ENCODE data around the gene ZSCAN10.

ZSCAN10 gene

DNA sequence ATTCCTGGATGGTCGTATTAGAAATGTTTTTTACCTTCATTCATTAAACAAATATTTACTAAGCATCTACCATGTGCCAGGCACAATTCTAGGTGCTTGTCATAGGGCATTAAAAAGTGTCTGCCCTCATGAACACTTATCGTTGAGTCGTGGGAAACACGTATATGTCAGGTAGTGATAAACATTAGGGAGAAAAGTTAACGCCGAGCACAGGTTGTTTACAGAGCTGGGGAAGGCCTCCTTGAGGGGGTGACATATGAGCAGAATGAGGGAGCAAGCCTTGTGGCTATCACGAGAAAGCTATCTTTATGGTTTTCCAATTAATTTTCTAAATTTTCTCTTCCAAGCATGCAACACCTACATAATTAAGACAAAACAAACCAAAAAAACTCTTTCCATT lies 34.8 kb upstream of the ZSCAN10 start:
- DNase-seq = no peak

- DNase-seq = no peak
Measured at GRCh38 chr16:3131755-3132377, 32.8 kb upstream of the ZSCAN10 start.

- DNase-seq = peak; percentile 87
Measured at GRCh38 chr16:3129137-3130131, 30.3 kb upstream of the ZSCAN10 start.

DNA sequence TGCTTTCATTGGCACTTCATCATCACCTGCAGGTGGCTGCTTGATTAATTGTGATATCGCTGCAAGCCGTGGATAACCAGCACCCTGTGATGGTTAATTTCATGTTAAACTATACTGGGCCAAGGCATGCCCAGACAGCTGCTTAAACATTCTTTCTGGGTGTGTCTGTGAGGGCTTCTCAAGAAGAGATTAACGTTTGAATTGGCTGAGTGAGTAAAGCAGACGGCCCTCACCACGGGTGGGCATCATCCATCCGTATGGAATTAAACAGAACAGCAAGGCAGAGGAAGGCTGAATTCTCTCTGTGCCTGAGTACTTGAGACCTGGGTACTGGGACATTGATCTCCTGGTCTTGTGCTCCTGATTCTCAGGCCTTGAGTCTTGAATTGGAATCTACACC lies 28.7 kb upstream of the ZSCAN10 start:
- no peak for DNase-seq

- DNase-seq = peak; percentile 95
Measured at GRCh38 chr16:3123986-3124886, 25.1 kb upstream of the ZSCAN10 start.

DNA sequence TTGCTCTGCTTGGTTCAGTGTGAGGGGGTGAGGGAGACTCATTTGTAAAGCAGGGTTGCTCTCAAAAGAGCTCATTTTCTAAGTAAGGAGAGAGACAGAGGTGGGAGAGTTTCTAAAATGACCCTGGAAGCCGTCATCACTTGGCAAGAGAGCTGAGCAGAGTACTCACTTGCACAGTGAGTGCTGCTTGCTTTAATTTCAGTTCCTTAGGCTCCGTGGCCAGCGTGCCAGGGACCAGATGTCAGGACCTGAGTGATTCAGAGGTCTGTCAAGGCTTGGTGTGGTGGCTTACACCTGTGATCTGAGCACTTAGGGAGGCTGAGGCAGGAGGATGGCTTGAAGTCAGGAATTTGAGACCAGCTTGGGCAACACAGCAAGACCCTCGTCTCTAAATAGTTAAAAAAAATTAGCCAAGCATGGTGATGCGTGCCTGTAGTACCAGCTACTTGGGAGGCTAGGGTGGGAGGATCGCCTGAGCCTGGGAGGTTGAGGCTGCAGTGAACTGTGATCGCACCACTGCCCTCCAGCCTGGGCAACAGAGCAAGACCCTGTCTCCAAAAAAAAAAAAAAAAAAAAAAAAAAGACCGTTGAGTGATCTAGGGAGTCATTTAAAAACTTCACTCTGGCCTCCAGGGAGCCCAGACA lies 24.0 kb upstream of the ZSCAN10 start:
- no peak for DNase-seq

GRCh38 chr16:3121851-3122467 lies 22.9 kb upstream of the ZSCAN10 start:
- DNase-seq = no peak

GRCh38 chr16:3120435-3120834 lies 21.3 kb upstream of the ZSCAN10 start:
- DNase-seq = no peak

DNA sequence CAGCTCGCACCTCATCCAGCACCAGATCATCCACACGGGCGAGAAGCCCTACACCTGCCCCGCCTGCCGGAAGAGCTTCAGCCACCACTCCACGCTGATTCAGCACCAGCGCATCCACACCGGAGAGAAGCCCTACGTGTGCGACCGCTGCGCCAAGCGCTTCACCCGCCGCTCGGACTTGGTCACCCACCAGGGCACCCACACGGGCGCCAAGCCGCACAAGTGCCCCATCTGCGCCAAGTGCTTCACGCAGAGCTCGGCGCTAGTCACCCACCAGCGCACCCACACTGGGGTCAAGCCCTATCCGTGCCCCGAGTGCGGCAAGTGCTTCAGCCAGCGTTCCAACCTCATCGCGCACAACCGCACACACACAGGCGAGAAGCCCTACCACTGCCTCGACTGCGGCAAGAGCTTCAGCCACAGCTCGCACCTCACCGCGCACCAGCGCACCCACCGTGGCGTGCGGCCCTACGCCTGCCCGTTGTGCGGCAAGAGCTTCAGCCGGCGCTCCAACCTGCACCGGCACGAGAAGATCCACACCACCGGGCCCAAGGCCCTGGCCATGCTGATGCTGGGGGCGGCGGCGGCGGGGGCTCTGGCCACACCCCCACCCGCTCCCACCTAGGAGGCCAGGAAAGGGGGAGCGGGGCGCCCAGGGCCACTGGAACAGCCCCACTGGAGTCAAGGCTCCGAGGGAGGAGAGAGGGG lies 20.8 kb upstream of the ZSCAN10 start:
- DNase-seq = no peak

- DNase-seq = no peak
Measured at GRCh38 chr16:3119286-3119685, 20.2 kb upstream of the ZSCAN10 start.

DNA sequence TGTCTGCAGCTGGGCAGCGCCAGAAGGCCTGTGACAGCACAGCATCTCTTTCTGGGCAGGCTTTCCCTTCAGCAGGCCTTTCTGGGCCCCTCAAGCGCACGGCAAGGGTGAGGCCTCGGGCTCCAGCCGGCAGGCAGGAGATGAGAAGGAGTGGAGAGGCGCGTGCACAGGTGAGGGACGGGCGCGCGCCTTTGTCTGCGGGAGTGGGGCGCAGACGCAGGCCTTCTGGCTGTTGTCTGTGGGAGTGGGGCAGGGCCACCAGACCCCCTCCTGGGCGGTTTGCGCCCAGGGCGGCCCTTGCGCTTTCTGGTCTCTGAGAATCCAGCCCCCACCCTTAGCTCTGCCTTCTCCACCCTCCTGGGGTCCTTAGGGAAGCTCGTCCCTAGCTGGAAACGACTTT lies 19.8 kb upstream of the ZSCAN10 start:
- DNase-seq = no peak

DNA sequence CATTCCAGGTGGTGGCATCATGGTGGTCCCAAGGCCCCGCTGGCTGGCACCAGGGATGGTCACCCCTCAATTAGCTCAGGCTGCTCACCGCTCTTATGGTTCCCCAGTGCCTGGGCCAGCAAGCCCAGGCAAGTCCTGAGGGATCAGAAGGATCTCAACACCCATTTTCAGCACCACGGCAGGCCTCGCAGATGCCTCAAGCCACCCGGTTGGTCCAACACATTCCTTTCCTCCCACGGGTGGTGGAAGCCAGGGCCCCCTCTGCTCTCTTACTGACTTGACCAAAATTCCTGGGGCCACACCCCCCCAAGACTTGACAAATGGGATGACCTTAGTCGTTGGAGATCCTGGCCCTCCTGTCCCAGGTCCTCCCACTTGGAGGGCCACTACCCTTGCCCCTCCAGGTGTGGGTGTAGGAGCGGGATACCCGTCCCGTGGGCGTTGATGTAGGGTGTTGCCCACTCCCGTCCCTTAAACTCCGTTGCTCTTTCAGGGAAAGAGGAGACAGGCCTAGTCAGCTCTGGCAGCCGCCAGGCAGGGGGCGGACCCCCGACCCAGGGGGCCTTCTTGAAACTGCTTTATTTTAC lies 19.2 kb upstream of the ZSCAN10 start:
- DNase-seq = no peak

DNA sequence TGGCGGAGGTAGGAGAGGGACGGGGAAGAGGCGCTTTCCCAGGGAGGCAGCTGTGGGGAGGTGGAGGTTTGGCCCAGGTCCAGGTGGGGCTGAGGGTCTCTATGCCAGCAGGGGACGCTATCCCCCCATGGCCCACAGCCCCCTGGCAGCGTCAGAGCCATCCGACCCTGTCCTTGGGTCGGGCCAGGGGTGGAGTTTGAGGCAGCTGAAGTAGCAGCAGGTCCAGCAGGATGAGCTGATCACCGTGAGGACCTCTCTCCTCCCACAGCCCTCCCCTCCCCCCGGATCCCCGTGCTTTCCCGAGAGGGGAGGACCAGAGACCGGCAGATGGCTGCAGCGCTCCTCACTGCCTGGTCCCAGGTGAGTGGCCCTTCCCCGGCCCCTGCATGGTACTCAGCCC lies 16.5 kb upstream of the ZSCAN10 start:
- no peak for DNase-seq

- DNase-seq = no peak
Measured at GRCh38 chr16:3115003-3115402, 15.9 kb upstream of the ZSCAN10 start.

- no peak for DNase-seq
Measured at GRCh38 chr16:3113765-3114479, 14.8 kb upstream of the ZSCAN10 start.

DNA sequence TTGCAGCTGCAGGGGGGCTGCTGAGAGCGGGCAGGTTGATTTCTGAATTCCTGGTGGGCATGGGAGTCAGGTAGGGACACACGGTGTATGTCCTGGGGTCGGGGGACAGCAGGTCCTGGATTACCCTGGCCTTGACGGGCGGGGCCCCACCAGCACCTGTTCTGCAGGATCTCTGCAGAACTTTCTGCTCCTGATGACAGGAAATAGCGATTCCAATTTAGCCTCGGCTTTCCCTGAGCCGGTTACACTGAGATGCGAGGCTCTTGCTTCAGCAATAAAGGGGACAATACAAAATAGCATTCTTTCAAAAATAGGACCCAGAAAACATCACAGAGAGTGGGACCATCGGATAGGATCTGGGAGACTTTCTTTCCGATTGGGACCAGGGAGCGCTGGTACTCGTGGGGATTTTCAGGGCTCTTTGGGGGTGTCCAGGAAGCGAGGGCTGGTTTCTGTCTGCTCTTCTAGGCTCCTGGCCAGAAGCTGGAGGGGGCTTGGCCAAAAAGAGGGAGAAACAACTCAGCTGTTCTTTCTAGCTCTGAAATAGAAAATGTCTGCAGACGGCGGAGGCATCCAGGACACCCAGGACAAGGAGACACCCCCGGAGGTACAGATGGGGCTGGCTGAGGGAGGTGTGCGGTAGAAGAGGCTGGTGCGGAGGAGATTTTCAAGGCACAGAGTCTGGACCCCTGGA lies 13.9 kb upstream of the ZSCAN10 start:
- DNase-seq = no peak

DNA sequence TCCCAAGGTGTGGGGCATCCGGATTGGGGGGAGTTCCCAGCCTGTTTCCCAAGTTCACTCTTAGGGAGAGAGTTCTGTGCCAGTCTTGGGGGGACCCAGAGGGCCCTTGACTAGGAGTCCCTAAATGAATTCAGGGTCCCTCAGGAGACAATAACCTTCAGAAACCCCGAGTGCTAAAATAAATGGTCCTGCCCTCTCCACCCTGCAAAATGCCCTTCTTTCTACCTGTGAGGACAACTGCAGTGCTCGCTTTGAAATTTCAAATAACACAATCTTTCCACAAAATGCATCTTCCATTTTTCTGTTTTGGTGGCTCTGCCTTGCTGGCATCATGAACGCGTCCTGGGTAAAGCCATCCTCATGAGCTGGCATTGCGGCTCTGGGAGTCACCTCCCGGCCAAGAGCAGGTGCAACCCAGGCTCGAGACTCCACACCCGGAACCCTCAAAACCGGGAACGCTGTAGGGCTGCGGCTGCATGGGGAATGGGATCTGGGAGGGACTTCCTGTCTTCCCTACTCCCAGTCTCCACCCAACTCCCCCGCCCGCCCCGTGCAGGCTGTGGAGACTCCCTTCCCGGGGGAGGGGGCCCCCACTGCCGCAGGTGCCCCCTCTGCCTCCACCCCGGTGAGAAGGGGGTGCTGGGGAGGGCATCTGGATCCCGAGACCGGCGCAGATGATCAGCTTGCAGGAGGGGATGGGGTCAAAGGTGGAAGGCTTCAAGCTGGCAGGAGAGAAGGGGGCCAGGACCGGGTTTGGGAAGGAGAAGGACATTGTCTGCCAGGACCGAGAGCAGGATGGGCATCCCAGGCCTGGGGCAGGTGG lies 13.2 kb upstream of the ZSCAN10 start, which contains the start of gene ZNF205:
Gene ZNF205, plus strand, starts transcription at position 529 of the 823 bp plus-strand sequence. CDS start 845 bp downstream, outside the sequence.
- no peak for DNase-seq

GRCh38 chr16:3106205-3106928 lies 7.3 kb upstream of the ZSCAN10 start:
- DNase-seq = peak; percentile 82

Measured in central memory CD4-positive, alpha-beta T cell (primary cell).